A673 (cell line): Measurements from ENCODE around the gene TBX20.

Source experiments
- EZH2 ChIP-seq: fragments of 200-600 bp; sonication (generic); IDR thresholded peaks from 2 replicates; pipeline ENCODE4 v1.6.1; 2017; ENCODE audit warnings: borderline replicate concordance, low read depth, mild to moderate bottlenecking, mixed read lengths, antibody characterized with exemption, low read length; ENCODE audit not compliant: poor library complexity, severe bottlenecking
- TF ChIP-seq, protein P1 (sequence below): fragments of 300-800, 200-600 bp; sonication (generic); conservative IDR thresholded peaks from 2 replicates; pipeline ENCODE4 v1.5.1; 2017; ENCODE audit warnings: low read depth, mild to moderate bottlenecking, antibody characterized with exemption, low read length, moderate library complexity, mixed read lengths

- TF ChIP-seq, protein P1, sequence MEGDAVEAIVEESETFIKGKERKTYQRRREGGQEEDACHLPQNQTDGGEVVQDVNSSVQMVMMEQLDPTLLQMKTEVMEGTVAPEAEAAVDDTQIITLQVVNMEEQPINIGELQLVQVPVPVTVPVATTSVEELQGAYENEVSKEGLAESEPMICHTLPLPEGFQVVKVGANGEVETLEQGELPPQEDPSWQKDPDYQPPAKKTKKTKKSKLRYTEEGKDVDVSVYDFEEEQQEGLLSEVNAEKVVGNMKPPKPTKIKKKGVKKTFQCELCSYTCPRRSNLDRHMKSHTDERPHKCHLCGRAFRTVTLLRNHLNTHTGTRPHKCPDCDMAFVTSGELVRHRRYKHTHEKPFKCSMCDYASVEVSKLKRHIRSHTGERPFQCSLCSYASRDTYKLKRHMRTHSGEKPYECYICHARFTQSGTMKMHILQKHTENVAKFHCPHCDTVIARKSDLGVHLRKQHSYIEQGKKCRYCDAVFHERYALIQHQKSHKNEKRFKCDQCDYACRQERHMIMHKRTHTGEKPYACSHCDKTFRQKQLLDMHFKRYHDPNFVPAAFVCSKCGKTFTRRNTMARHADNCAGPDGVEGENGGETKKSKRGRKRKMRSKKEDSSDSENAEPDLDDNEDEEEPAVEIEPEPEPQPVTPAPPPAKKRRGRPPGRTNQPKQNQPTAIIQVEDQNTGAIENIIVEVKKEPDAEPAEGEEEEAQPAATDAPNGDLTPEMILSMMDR: no peak
- no peak for TF ChIP-seq EZH2
These were observed 869 bp upstream of the TBX20 start for GRCh38 chr7:35254496-35255442.
